Tibial artery (tissue), 4 donors: ENCODE data around the gene GREB1L.
A peak's percentile ranks its signal among the peaks of the same experiment; 100 is the strongest.

ENCODE experiments used
- DNase-seq, 2 donors: peaks; one replicate each; pipeline ENCODE4 v3.0.0-alpha.2; 2019
- H3K27ac ChIP-seq, 2 donors: fragments of 200-600 bp; sonication (generic) in 1 of 2; 1 replicate in 1 of 2; 2 replicates in 1 of 2; pipeline ENCODE4 v1.5.1; 2018 to 2019; ENCODE audit warnings: mild to moderate bottlenecking in 1 of 2
- H3K27me3 ChIP-seq, 2 donors: fragments of 200-600 bp; sonication (generic) in 1 of 2; one replicate each; pipeline versions ENCODE4 v1.5.1 to v1.6.0; 2016 to 2019
- H3K36me3 ChIP-seq, 3 donors: fragments of 200-600 bp; sonication (generic) in 2 of 3; one replicate each; pipeline ENCODE4 v1.5.1; 2016 to 2019; ENCODE audit warnings: mild to moderate bottlenecking in 2 of 3
- H3K4me1 ChIP-seq, 4 donors: fragments of 200-600 bp; sonication (generic) in 2 of 4; 1 replicate in 3 of 4; 2 replicates in 1 of 4; pipeline ENCODE4 v1.5.1; 2016 to 2019
- H3K4me3 ChIP-seq, 2 donors: fragments of 200-600 bp; sonication (generic) in 1 of 2; 1 replicate in 1 of 2; 2 replicates in 1 of 2; pipeline ENCODE4 v1.5.1; 2018 to 2019; ENCODE audit warnings: mild to moderate bottlenecking in 2 of 2
- H3K9me3 ChIP-seq, 3 donors: fragments of 200-600 bp; sonication (generic) in 1 of 3; one replicate each; pipeline ENCODE4 v1.5.1; 2016 to 2019
- CTCF ChIP-seq, 2 experiments: fragments of 200-600 bp in 1 of 2; fragments of 450-650 bp in 1 of 2; IDR thresholded peaks; one replicate each; pipeline ENCODE4 v1.5.1; 2017 to 2019; ENCODE audit warnings: antibody characterized with exemption in 2 of 2, mild to moderate bottlenecking in 1 of 2, moderate library complexity in 1 of 2
- intact Hi-C: fragments of 100-400 bp; cut with DNase I; formaldehyde crosslinking; loops from one replicate; pipeline ENCODE4 v1.15.0; 2023; ENCODE audit warnings: low total_unique reads

The GREB1L gene

GRCh38 chr18:21451851-21452250 is 209.8 kb downstream of the GREB1L start:
- H3K4me1 ChIP-seq: peaks cover 0 to 30% (median 12%) of the 10 kb centered on the region in 4 donors
- intact Hi-C loops: no loop called here

DNA sequence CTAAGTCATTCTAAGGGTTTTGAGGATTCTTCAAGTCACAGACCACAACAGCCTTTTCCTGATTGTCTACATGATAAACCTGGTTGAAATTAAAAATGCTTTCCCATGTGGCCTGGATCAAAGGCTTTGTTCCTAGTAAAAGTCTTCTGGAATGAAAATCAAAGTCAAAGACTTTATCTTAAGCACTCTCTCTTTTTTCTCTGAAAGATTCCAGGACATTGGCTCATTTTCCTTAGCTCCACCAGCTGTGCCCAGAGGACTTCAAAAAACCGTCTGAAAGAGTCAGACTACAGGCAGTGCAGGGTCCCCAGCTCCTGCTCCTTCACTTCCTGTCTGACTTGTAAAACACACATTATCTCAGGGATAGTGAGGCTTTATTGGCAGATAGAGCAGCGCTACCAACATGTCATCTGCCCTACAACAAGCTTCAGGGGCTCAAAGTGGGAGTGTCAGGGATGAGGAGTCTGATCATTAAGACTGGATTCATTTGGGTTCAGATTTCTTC is 210.3 kb downstream of the GREB1L start:
- no peaks in the 10 kb centered on the region for H3K9me3 ChIP-seq
- no peak for DNase-seq
- no peaks in the 10 kb centered on the region for H3K36me3 ChIP-seq
- H3K27ac ChIP-seq: peak overlapping the region; percentile 19 to 57
- peaks cover 0 to 35% (median 14%) of the 10 kb centered on the region in 4 donors for H3K4me1 ChIP-seq
- intact Hi-C loops: no loop called here
- no peak for TF ChIP-seq CTCF (IDR thresholded peaks at IDR 0.05)
- no peaks in the 10 kb centered on the region for H3K27me3 ChIP-seq
- no peak overlapping the region for H3K4me3 ChIP-seq

More at GRCh38 chr18:21451851-21452250, 209.8 kb downstream of the GREB1L start:
- peak overlapping the region; percentile 19 to 57 for H3K27ac ChIP-seq
- H3K27me3 ChIP-seq: no peaks in the 10 kb centered on the region
- no peaks in the 10 kb centered on the region for H3K9me3 ChIP-seq
- DNase-seq: no peak
- no peaks in the 10 kb centered on the region for H3K36me3 ChIP-seq
- H3K4me3 ChIP-seq: no peak overlapping the region
- TF ChIP-seq CTCF (IDR thresholded peaks at IDR 0.05): no peak

DNA sequence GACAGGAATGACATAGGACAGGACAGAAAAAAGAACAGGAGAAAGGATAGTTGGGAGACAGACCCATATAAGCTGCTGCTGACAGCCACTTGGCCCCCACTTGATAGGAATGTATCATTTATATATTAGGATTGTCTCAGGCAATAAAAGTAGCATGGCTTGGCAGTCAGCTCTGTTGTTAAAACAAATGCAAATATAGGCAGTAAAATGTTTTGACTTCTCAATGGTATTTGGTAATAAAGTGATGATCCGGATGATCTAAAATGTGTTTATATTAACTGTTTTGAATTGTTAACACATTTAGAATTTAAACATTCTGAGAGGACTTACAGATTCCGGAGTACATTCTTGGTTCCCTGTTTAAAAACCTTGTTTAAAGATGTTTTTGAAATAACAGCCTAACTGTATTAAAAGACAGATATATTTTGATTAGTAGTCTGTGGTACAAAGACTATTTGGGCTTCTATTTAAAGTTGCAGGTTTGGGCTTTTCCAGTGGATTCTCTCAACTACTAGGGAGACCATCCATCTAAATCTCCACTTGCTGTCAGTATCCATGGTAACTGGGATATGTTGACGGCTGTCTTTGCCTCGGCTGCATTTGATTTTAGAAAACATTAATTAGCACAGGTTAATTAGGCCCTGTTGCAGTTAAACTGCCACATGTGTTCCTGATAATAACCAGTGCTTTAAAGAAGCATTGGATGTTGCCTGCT is 210.9 kb downstream of the GREB1L start:
- Histone ChIP-seq H3K36me3 (no peaks in the 10 kb centered on the region), H3K27me3 (no peaks in the 10 kb centered on the region), H3K4me1 (peaks cover 0 to 41% (median 17%) of the 10 kb centered on the region in 4 donors), H3K4me3 (no peak overlapping the region), H3K9me3 (no peaks in the 10 kb centered on the region), H3K27ac (peak overlapping the region; percentile 19 to 57)
- TF ChIP-seq CTCF (IDR thresholded peaks at IDR 0.05): no peak
- no peak for DNase-seq
- intact Hi-C loops: no loop called here

DNA sequence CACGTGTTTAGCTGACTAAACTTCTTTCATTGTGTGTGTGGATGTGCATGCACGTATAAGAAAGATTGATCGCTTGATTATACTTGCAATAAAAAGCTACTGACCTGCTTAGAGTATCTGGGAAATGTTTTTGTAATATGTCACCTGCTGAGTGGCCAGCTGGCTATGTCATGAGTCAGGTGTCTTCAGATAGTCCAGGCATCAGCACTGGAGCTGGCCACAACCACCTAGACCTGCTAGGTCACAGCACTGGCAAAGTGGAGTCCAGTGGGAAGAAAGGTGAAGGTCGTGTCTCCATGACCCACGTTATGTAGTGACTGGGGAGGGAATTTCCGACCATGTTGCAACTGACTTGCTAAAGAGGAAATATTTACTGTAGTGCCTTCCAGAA is 211.5 kb downstream of the GREB1L start:
- H3K9me3 ChIP-seq: no peaks in the 10 kb centered on the region
- no peaks in the 10 kb centered on the region for H3K27me3 ChIP-seq
- no peak overlapping the region for H3K4me3 ChIP-seq
- peak overlapping the region in 1 of 2 donors; percentile 57 for H3K27ac ChIP-seq
- TF ChIP-seq CTCF (IDR thresholded peaks at IDR 0.05): no peak
- no peak for DNase-seq
- peaks cover 0 to 45% (median 21%) of the 10 kb centered on the region in 4 donors for H3K4me1 ChIP-seq
- H3K36me3 ChIP-seq: no peaks in the 10 kb centered on the region
- intact Hi-C loops: no loop called here

- peak overlapping the region in 1 of 2 donors; percentile 57 for H3K27ac ChIP-seq
- intact Hi-C loops: no loop called here
Measured at GRCh38 chr18:21454725-21455124, 212.7 kb downstream of the GREB1L start.

More at GRCh38 chr18:21454725-21455124, 212.7 kb downstream of the GREB1L start:
- Histone ChIP-seq H3K27me3 (no peaks in the 10 kb centered on the region), H3K9me3 (no peaks in the 10 kb centered on the region), H3K4me3 (no peak overlapping the region), H3K36me3 (no peaks in the 10 kb centered on the region), H3K4me1 (peaks cover 0 to 58% (median 22%) of the 10 kb centered on the region in 4 donors)
- no peak for TF ChIP-seq CTCF (IDR thresholded peaks at IDR 0.05)
- DNase-seq: no peak
